Muscle layer of colon (tissue), 2 donors: ENCODE results near the gene SERTAD1.
A peak's percentile ranks its signal among the peaks of the same experiment; 100 is the strongest.
"Not testable (repeated sequence)": the region's sequence is repeated elsewhere in the genome, so short reads cannot be mapped to it uniquely, and the experiment has no call there.

Experiments used
- H3K27ac ChIP-seq: one replicate; pipeline ENCODE4 v1.7.0; 2013; ENCODE audit warnings: low read depth, mild to moderate bottlenecking, low read length, moderate library complexity
- H3K27me3 ChIP-seq, 2 donors: one replicate each; pipeline ENCODE4 v1.7.0; 2013; ENCODE audit warnings: low read length in 2 of 2, mild to moderate bottlenecking in 2 of 2; ENCODE audit not compliant: insufficient read depth in 2 of 2, control insufficient read depth in 1 of 2
- H3K36me3 ChIP-seq: one replicate; pipeline ENCODE4 v1.7.0; 2013; ENCODE audit warnings: mild to moderate bottlenecking, low read length; ENCODE audit not compliant: insufficient read depth
- H3K4me1 ChIP-seq: one replicate; pipeline ENCODE4 v1.7.0; 2013; ENCODE audit warnings: mild to moderate bottlenecking, low read length; ENCODE audit not compliant: insufficient read depth
- H3K4me3 ChIP-seq, 2 donors: one replicate each; pipeline ENCODE4 v1.7.0; 2013; ENCODE audit warnings: low read length in 2 of 2, low read depth in 1 of 2, mild to moderate bottlenecking in 1 of 2, moderate library complexity in 1 of 2
- H3K9ac ChIP-seq: one replicate; pipeline ENCODE4 v1.7.0; 2013; ENCODE audit warnings: low read length
- H3K9me3 ChIP-seq: one replicate; pipeline ENCODE4 v1.7.0; 2013; ENCODE audit warnings: mild to moderate bottlenecking, low read length
- donor health status: abdominal sarcoma.
- donor health status: Adenocarcinoma of cecum.

Gene SERTAD1

GRCh38 chr19:40464059-40465024, 38.5 kb upstream of the SERTAD1 start:
- Histone ChIP-seq H3K9me3 (no peaks in the 10 kb centered on the region), H3K36me3 (no peaks in the 10 kb centered on the region), H3K9ac (peak overlapping the region; percentile 92), H3K4me1 (peaks cover 20% of the 10 kb centered on the region), H3K4me3 (peak overlapping the region; percentile 59 to 97), H3K27ac (peak overlapping the region; percentile 85), H3K27me3 (no peaks in the 10 kb centered on the region)

DNA sequence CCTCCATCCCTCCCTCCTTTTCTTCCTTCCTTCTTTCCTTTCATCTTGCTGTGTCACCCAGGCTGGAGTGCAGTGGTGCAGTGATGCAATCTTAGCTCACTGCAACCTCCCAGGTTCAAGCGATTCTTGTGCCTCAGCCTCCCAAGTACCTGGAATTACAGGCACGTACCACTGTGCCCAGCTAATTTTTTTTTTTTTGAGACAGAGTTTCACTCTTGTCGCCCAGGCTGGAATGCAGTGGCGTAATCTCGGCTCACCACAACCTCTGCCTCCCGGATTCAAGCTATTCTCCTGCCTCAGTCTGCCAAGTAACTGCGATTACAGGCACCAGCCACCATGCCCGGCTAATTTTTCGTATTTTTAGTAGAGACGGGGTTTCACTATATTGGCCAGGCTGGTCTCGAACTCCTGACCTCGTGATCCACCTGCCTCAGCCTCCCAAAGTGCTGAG, 37.8 kb upstream of the SERTAD1 start:
- not testable (repeated sequence) for H3K27me3 ChIP-seq, H3K36me3 ChIP-seq, H3K27ac ChIP-seq, H3K4me3 ChIP-seq, H3K9ac ChIP-seq, H3K9me3 ChIP-seq
- H3K4me1 ChIP-seq: peaks cover 20% of the 10 kb centered on the region

DNA sequence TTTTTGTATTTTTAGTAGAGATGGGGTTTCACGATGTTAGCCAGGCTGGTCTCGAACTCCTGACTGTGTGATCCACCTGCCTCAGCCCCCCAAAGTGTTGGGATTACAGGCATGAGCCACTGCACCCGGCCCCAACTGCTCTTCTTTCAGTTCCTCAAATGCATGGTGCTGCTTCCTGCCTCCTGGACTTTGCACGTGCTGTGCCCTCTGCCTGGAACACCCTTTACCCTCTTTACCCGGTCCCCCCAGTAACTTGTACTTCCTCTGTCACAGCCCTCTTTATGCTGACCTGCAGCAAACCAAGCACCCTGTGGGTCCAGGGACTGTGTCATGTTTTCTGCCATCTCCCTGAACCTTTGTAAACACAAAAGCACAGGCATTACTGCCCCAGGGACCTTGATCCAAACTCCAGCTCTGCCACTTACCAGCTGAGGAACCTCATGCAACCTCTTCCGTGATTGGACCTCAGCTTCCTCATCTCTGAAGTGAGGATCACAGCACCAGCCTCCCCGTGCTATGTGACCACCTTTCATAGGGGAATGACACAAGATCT, 36.0 kb upstream of the SERTAD1 start:
- Histone ChIP-seq H3K27ac (no peak overlapping the region), H3K4me3 (no peak overlapping the region), H3K4me1 (peaks cover 14% of the 10 kb centered on the region), H3K27me3 (no peaks in the 10 kb centered on the region), H3K9ac (no peak overlapping the region), H3K9me3 (no peaks in the 10 kb centered on the region), H3K36me3 (peaks cover 3% of the 10 kb centered on the region)

DNA sequence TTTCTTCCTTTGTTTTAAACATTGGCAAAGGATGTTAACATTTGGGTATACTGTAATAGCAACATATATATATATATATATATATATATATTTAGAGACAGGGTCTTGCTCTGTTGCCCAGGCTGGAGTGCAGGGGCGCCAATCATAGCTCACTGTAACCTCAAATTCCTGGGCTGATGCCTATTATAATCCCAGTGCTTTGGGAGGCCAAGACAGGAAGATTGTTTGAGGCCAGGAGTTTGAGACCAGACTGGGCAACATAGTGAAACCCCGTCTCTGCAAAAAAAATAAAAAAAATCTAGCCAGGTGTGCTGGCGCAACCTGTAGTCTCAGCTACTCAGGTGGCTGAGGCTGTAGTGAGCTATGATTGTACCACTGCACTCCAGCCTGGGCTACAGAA, 34.4 kb upstream of the SERTAD1 start:
- peaks cover 3% of the 10 kb centered on the region for H3K36me3 ChIP-seq
- no peaks in the 10 kb centered on the region for H3K9me3 ChIP-seq
- peaks cover 8% of the 10 kb centered on the region for H3K4me1 ChIP-seq
- no peak overlapping the region for H3K4me3 ChIP-seq
- no peaks in the 10 kb centered on the region for H3K27me3 ChIP-seq
- H3K27ac ChIP-seq: no peak overlapping the region
- H3K9ac ChIP-seq: no peak overlapping the region

GRCh38 chr19:40458597-40458974, 32.8 kb upstream of the SERTAD1 start:
- H3K4me3 ChIP-seq: no peak overlapping the region
- H3K36me3 ChIP-seq: peaks cover 3% of the 10 kb centered on the region
- no peak overlapping the region for H3K9ac ChIP-seq
- no peaks in the 10 kb centered on the region for H3K4me1 ChIP-seq
- H3K27me3 ChIP-seq: no peaks in the 10 kb centered on the region
- H3K9me3 ChIP-seq: no peaks in the 10 kb centered on the region
- no peak overlapping the region for H3K27ac ChIP-seq

DNA sequence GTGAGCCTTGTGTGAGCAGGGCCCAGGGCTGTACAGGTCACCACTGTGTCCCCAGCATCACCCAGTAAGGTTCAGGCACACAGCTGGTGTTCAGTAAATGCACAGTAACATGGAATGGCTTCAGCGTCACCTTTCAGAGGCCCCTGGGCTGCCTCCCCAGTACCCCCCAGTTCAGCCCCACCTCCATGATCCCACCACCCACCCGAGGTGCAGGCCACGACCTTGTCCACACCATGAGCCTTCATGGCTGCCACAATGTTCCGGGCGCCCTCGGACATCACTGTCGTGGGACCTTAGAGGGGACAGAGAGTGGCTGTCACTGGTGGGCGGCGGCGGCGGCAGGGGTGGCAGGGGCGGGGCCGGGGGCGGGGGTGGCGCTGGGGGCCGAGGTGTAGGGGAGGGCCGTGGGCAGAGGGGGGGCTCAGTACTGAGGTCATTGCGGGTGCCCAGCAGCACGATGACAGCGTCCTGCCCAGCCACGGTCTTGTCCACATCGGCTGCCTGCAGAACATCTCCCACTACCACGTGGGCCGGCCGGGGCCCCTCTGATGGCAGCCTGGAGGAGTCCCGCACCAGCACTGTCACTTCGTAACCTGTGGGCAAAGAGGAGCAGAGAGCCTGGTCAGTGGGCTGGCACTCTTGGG, 32.3 kb upstream of the SERTAD1 start:
- Histone ChIP-seq H3K36me3 (peaks cover 3% of the 10 kb centered on the region), H3K4me3 (no peak overlapping the region)

DNA sequence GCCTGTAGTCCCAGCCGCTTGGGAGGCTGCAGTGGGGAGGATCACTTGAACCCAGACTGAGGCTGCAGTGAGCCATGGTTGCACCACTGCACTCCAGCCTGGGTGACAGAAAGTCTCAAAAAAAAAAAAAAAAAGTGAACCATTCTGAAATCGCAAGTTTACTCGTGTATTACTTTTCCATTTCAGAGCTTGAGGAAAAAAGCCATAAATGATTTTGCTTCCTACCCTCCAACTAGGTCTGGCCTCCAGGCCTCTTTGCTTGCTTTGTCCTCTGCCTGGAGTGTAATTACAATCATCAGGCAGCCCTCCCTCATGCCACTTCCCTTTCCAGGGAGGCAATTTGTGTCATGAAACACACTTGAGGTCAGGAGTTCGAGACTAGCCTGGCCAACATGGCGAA, 31.3 kb upstream of the SERTAD1 start:
- Histone ChIP-seq H3K9me3 (no peaks in the 10 kb centered on the region), H3K27ac (no peak overlapping the region), H3K27me3 (no peaks in the 10 kb centered on the region), H3K4me3 (no peak overlapping the region), H3K4me1 (no peaks in the 10 kb centered on the region), H3K36me3 (peaks cover 3% of the 10 kb centered on the region), H3K9ac (no peak overlapping the region)

More for the DNA sequence above, 32.3 kb upstream of the SERTAD1 start:
- Histone ChIP-seq H3K27ac (no peak overlapping the region), H3K9ac (no peak overlapping the region), H3K9me3 (no peaks in the 10 kb centered on the region), H3K4me1 (no peaks in the 10 kb centered on the region), H3K27me3 (no peaks in the 10 kb centered on the region)

GRCh38 chr19:40453943-40454342, 28.2 kb upstream of the SERTAD1 start:
- H3K4me3 ChIP-seq, H3K27ac ChIP-seq, H3K9me3 ChIP-seq, H3K27me3 ChIP-seq, H3K9ac ChIP-seq, H3K4me1 ChIP-seq: not testable (repeated sequence)
- H3K36me3 ChIP-seq: peaks cover 14% of the 10 kb centered on the region

- Histone ChIP-seq H3K27me3 (no peaks in the 10 kb centered on the region), H3K9me3 (no peaks in the 10 kb centered on the region), H3K36me3 (peaks cover 15% of the 10 kb centered on the region), H3K4me3 (no peak overlapping the region), H3K27ac (no peak overlapping the region), H3K9ac (no peak overlapping the region), H3K4me1 (no peaks in the 10 kb centered on the region)
Measured at GRCh38 chr19:40453151-40453735, 27.5 kb upstream of the SERTAD1 start.

DNA sequence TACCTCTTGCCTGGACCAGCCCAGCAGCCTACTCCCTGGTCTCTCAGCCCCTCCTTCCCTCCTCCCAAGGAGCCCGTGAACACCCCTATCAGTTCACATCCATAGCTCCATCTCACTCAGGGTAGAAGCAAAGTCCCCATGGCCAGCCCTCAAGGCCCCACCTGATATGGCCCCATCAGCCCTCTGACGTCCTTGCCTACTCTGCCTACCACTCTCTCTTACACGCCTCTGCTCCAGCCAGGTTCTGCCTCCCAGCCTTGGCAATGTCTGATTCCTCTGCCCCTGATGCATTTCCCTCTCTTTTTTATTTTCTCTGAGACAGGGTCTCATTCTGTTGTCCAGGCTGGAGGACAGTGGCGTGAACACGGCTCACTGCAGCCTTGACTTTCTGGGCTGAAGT, 26.2 kb upstream of the SERTAD1 start:
- Histone ChIP-seq H3K4me3 (no peak overlapping the region), H3K27me3 (no peaks in the 10 kb centered on the region), H3K9ac (no peak overlapping the region), H3K36me3 (peaks cover 20% of the 10 kb centered on the region), H3K9me3 (no peaks in the 10 kb centered on the region), H3K4me1 (no peaks in the 10 kb centered on the region), H3K27ac (no peak overlapping the region)

- no peaks in the 10 kb centered on the region for H3K27me3 ChIP-seq
- H3K9me3 ChIP-seq: no peaks in the 10 kb centered on the region
- H3K9ac ChIP-seq: no peak overlapping the region
- H3K4me1 ChIP-seq: no peaks in the 10 kb centered on the region
- H3K27ac ChIP-seq: no peak overlapping the region
- no peak overlapping the region for H3K4me3 ChIP-seq
- H3K36me3 ChIP-seq: peaks cover 20% of the 10 kb centered on the region
Measured at GRCh38 chr19:40450664-40451063, 24.9 kb upstream of the SERTAD1 start.
